GM21515 (cell line): Measurements from ENCODE around the gene CHCHD2.
A peak's percentile ranks its signal among the peaks of the same experiment; 100 is the strongest.
"Not testable (repeated sequence)": the region's sequence is repeated elsewhere in the genome, so short reads cannot be mapped to it uniquely, and the experiment has no call there.

Experiments used
- ATAC-seq: cut with Tn5 transposase; IDR thresholded peaks from one replicate; pipeline ENCODE4 v1.9.1; 2021; ENCODE audit not compliant: unreplicated experiment

The CHCHD2 gene

DNA sequence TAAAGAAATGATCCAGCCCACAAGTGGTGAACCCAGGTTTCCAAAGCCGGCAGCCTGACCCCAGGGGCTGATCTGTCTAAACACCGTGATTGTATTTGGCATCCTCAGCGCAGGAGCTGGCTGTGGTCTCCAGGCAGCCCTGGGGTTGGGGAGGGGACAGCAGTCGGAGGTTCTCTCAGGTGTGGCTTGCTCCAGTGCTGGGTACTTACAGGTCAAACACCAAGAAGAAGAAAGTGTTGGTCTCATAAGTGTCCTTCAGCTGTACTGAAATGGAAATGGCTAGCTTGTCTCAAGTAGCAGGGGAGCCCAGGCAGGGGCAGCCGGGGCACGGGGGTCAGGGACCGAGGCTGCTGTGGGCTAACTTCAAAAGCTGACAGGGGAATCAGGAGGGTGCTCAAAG, 19.5 kb downstream of the CHCHD2 start:
- ATAC-seq, result no peak

DNA sequence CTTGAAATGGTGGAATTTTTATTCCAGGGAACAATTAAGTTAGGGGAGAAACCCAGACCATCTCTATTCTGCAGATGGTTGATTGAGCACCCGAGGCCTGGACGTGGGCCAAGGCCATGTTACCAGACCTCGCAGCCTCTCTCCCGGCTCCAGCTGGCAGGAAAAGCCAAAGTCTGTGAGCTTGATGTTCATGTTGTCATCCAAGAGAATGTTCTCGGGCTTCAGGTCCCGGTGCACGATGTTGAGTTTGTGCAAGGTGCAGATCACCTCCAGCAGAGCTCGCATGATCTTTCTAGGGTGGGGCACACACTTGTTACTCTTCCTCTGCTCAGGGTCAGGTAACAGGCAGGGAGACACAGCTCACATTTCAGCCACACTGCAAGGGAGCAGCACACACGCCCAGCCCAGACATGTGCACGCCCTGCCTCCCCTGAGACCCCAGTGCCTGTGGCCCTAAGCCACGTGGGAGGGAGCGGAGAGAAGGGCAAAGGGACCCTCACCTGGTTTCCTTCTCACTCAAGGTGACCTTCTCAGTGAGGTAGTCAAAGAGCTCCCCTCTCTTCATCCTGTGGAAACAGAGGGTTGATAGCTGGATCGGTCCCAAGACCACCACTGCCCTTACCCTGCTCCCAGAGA, 23.0 kb downstream of the CHCHD2 start:
- no peak for ATAC-seq

DNA sequence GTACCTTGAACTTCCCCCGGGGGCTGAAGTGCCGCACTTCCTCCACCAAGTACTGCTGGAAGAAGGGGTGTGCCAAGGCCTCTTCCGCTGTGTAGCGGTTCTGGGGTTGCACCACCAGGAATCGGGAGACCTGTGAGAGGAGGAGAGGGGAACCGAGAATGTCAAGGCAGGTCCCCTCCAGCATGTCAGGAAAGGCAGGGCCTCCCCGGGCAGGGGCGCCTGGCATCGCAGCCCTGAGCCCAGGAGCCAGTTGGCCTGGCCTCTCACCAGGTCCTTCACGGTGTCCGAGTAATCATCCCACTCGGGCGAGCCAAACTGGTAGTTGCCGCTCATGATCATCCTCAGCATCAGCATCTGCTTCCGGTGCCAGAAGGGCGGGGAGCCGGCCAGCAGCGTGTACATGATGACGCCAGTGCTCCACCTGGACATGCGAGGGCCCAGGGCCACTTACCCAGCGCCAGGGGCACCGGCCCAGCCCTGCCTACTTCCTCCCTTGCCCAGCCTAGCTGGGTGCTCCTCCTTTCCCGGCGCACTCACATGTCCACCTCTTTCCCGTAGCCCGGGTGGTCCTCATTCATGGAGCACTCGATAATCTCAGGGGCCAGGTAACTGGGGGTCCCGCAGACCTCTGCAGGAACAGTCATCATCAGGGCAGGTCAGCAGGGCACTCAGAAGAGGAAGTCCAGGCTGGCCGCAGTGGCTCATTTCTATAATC, 24.5 kb downstream of the CHCHD2 start:
- no peak for ATAC-seq

DNA sequence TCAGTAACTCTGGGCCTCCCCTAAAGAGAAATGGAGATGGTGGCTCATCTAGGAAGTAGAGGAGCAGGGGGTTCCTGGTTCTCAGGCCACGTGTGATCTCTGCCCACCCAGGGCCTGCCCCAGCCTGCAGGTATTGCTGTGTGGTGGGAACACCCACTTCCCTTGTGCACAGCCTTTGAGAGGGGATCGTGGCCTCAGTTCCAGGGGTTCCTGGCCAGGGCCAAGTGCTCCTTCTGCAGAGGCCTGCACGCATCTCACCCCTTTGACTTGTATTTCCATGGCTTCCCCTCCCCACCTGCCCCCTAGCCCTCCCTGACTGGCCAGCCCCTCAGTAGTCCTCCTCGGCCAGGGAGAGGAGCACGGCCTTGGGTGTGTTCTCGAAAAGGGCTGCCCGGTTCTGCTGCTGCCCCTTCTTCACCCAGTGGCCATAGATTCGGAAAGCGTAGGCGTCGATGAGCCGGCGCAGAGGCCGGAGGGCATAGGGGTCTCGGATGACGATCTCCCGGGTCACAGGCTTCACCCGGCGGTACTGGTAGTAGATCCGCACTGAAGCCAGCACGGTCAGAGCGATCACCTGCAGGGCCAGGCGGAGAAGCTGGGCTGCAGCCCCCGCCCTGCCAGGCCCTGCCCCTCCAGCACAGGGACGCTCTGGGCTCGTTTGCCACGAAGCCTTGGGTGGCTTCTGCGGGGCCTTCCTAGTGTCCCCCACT, 25.4 kb downstream of the CHCHD2 start:
- ATAC-seq, result not testable (repeated sequence)

DNA sequence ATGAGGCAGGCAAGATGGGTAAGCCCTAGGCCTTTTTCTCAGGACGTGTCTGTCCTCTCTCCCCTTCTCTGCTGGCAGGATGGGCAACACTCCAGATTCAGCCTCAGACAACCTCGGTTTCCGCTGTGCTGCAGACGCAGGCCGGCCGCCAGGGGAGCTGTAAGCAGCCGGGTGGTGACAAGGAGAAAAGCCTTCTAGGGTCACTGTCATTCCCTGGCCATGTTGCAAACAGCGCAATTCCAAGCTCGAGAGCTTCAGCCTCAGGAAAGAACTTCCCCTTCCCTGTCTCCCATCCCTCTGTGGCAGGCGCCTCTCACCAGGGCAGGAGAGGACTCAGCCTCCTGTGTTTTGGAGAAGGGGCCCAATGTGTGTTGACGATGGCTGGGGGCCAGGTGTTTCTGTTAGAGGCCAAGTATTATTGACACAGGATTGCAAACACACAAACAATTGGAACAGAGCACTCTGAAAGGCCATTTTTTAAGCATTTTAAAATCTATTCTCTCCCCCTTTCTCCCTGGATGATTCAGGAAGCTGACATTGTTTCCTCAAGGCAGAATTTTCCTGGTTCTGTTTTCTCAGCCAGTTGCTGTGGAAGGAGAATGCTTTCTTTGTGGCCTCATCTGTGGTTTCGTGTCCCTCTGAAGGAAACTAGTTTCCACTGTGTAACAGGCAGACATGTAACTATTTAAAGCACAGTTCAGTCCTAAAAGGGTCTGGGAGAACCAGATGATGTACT, 26.7 kb downstream of the CHCHD2 start:
- no peak for ATAC-seq

DNA sequence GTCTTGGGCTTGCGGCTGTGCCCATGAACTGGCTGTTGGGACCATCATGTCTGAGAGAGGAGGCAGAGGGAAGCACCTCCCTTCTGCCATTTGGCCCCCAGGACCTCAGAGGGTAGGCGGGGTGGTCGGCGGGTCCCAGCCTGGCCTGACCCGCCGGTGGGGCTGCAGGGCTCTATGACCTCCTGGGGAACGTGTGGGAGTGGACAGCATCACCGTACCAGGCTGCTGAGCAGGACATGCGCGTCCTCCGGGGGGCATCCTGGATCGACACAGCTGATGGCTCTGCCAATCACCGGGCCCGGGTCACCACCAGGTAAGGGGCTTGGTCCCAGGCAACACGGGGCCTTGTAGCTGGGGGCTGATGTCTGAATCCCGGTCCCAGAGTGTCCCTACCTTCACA, 28.1 kb downstream of the CHCHD2 start:
- ATAC-seq, result no peak

DNA sequence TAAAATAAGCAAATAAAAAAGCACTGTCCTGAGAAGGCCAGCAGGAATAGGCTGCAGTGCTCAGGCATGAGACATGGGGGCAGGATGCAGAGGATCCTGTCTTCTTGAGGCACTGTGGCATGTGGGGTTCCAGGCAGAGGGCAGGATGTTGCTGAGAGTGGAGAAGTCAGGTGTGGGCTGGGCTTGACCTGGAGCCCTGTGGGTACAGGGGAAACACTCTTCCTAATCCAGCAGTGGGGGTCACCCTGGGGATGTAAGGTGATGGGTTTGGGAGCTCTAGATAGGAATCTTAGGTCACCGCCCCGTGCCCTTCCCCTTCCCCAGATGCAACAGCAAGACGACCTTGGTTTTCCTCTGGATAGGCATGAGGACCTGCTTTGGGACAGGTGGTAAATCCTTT, 28.6 kb downstream of the CHCHD2 start:
- ATAC-seq, result no peak

DNA sequence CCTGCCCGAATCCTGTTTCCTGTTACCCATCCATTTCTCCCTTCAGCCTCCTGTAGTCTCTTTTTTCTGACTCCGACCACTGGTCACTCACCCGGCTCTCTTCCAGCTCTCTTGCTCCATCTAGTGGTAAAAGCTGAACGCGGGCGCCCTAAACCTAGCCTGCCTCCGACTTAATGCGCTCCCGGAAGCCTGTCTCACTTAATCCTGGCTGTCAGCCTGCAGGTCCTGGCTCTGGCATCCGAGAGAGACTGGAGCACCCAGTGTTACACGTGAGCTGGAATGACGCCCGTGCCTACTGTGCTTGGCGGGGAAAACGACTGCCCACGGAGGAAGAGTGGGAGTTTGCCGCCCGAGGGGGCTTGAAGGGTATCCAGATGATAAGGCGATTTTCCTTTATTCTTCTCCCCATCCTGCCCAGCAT, 31.9 kb downstream of the CHCHD2 start:
- ATAC-seq, result peak; percentile 83

DNA sequence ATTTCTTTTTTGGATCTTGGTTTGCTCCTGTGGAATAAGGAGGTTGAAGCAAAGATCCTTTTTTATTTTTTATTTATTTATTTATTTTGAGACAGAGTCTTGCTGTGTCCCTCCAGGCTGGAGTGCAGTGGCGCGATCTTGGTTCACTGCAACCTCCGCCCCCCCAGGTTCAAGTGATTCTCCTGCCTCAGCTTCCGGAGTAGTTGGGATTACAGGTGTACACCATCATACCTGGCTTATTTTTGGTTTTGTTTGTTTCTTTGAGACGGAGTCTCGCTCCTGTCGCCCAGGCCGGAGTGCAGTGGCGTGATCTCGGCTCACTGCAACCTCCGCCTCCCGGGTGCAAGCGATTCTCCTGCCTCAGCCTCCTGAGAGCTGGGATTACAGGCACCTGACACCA, 39.9 kb downstream of the CHCHD2 start:
- not testable (repeated sequence) for ATAC-seq

DNA sequence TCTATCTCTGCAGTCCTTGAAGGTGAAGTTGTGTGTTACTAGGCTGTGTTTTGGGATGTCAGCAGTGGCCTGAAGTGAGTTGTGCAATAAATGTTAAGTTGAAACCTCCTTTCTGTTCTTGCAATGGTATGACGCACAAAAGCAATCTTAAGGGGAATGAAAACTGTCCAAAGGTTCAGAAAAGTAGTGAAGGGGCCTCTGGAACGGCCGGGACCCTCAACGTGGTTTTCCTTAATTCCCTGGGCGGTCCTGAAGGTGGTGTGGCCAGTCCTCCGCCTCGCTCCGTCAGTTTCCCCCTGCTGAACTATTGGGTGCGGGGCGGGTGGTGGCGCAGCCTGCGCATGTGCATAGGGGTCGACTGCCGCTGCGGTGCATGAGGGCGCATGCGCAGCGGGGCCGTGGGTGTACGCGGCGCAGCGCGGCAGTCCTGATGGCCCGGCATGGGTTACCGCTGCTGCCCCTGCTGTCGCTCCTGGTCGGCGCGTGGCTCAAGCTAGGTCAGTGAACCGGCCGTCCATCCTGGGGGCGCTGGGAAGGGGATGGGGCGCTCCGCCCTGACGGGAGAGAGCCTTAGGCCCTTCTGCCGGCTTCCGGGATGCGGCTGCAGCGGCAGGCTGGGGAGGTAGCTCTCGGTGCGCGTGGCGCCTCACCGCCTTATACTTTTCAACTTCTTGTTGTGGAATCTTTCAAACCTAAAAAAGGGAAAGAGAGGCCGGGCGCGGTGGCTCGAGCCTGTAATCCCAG, 42.2 kb downstream of the CHCHD2 start, which contains the start of gene SUMF2:
SUMF2 (plus strand) TSS at position 405 of the 744 bp plus-strand sequence; CDS start at position 431, 26 bp downstream.
- peak; percentile 86 for ATAC-seq

DNA sequence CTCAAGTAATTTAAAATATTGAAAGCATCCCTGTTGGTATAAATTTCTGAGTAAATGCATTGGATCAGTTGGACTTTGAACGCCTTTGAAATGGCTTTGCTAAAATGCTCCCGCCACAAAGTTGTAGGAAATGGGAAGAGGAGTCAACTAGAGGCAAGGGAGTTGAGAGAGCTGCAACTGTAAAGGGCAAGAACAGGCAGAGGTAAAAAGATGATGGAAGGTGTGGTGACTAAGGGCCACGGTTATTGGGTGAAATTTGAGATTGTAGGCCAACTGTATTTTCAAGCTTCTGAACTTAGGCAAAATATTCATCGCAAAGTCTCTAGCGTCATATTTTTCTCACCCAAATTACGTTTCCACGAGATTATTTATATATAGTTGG, 42.8 kb downstream of the CHCHD2 start:
- no peak for ATAC-seq

DNA sequence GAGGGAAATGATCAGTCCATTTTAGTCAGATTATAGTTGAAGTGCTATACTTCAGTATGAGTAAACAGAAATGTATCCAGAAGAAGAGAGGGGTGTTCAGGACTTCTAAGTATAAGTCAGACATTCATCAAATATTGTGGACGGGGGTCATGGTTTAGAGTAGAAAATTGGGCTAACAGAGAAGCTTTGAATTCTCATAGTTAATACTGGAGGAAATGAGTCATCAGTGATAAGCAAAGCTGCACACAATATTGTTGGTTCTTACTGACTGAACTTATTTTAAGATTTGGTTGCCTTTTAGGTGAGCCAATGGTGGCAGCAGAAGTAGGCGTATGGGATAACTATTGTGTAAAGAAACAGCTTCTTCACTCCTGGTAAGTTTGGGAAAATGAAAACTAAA, 43.9 kb downstream of the CHCHD2 start:
- no peak for ATAC-seq

DNA sequence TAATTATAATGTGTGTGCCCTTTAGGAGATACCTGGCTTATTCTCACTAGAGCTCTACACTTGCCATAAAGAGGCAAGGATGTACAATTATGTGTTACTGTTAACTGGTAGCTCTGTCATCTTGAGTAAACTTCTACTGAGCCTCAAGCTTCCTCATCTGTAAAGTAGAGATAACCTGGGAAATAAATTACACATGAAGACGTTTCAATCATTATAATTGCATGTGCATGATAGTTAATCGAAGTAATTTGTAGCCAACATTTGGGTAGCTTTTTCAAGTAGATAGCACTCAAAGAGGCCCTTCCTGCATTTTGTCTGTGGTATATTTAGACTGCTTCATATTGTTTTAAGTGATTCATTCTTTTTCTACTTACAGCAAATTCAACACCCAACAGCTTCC, 52.3 kb downstream of the CHCHD2 start:
- no peak for ATAC-seq

DNA sequence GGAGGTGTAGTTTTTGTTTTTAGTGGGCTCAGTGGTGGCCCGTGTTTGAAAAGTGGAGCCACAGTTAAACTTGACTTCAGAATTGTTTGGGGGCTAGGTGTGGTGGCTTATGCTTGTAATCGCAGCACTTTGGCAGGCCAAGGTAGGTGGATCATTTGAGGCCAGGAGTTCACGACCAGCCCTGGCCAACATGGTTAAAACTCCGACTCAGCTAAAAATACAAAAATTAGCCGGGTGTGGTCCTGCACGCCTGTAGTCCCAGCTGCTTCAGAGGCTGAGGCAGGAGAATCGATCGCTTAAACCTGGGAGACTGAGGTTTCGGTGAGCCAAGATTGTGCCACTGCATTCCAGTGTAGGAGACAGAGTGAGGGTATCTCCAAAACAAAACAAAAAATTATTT, 52.9 kb downstream of the CHCHD2 start:
- no peak for ATAC-seq
